ENCODE measurements around the gene RTN4. TPM values are rescaled to one million over a fixed set of nuclear protein-coding genes. Genes with fewer than 3 reads are reported as not detected.

Gene RTN4, protein sequence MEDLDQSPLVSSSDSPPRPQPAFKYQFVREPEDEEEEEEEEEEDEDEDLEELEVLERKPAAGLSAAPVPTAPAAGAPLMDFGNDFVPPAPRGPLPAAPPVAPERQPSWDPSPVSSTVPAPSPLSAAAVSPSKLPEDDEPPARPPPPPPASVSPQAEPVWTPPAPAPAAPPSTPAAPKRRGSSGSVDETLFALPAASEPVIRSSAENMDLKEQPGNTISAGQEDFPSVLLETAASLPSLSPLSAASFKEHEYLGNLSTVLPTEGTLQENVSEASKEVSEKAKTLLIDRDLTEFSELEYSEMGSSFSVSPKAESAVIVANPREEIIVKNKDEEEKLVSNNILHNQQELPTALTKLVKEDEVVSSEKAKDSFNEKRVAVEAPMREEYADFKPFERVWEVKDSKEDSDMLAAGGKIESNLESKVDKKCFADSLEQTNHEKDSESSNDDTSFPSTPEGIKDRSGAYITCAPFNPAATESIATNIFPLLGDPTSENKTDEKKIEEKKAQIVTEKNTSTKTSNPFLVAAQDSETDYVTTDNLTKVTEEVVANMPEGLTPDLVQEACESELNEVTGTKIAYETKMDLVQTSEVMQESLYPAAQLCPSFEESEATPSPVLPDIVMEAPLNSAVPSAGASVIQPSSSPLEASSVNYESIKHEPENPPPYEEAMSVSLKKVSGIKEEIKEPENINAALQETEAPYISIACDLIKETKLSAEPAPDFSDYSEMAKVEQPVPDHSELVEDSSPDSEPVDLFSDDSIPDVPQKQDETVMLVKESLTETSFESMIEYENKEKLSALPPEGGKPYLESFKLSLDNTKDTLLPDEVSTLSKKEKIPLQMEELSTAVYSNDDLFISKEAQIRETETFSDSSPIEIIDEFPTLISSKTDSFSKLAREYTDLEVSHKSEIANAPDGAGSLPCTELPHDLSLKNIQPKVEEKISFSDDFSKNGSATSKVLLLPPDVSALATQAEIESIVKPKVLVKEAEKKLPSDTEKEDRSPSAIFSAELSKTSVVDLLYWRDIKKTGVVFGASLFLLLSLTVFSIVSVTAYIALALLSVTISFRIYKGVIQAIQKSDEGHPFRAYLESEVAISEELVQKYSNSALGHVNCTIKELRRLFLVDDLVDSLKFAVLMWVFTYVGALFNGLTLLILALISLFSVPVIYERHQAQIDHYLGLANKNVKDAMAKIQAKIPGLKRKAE
- total RNA-seq: 218 and 259 TPM in 2 replicates

DNA sequence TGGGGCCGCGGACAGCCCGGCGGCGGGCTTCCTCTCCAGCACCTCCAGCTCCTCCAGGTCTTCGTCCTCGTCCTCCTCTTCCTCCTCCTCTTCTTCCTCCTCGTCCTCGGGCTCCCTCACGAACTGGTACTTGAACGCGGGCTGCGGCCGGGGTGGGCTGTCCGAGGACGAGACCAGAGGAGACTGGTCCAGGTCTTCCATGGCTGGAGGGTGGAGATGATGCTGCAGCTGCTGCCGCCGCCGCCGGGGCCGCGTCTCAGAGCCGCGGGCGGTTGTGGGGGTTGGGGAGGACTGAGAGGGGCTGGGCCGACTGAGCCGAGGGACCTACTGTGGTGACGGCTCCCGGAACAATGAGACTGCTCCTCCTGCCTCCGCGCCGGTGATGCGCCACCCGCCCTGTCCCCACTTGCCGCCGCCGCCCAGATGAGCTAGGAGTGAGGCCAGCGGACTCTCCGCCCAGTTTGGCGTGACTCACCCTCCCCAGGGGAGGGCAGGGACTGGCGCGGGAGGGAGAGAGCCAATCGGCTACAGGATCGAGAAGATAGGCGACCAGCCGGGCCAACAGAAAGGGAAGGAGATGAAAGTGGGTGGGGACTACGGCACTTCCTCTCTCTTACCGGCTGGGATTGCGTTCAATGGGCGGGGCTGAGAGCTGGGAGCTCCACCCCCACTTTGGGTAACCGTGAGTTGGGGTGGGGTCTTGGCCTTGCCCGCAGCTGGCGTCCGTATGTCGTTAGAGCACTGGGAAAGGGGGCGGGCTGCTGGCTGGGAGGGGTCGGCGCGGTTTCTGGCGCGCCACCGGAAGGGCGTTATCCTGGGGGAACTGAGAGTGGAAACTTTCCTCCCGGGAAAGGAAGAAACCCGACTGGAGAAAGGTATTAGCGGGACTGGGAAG is at the start of gene RTN4:
Gene RTN4, minus strand, starts transcription at position 352 of the 895 bp plus-strand sequence. Its CDS starts 151 bp downstream, at position 201.

Small RNAs within 50 kb of the gene (small RNA-seq; reads per million reads assigned to genes)
- gene RNU6-433P: not detected

Other genes with a start within 250 kb of the RTN4 start
- gene CLHC1, start 181.8 kb upstream of the RTN4 start, total RNA-seq: 3.3 and 6.9 TPM in 2 replicates
- gene RPS27A, start 182.2 kb upstream of the RTN4 start, total RNA-seq: 954 and 1,005 TPM in 2 replicates
- 28.1 and 33.1 TPM in 2 replicates for gene MTIF2, start 218.8 kb upstream of the RTN4 start, total RNA-seq

Data from vein endothelial cell (primary cell).